IMR-90 (cell line): ENCODE data around the gene CLIC4. TPM values are rescaled to one million over a fixed set of nuclear protein-coding genes. Genes with fewer than 3 reads are reported as not detected.

ENCODE experiments used
- ATAC-seq: fragments of 200-7000 bp; cut with Tn5 transposase; 2 replicates; pipeline ENCODE4 v1.9.1; 2020; ENCODE audit warnings: low read depth, mild to moderate bottlenecking, moderate library complexity
- BruUV-seq: library from RNA; stranded (reverse); fragments of 400-500 nt; replicated peaks from 2 replicates; lab custom pipeline; 2021; lab: Mats Ljungman, UMichigan
- CTCF ChIA-PET: fragments of 300-600 bp; formaldehyde crosslinking; extraction: SDS; loops from one replicate; lab custom pipeline; 2021; ENCODE audit warnings: antibody characterized with exemption; lab: Yijun Ruan, JAX
- POLR2A ChIA-PET: fragments of 300-600 bp; sonication (Branson Sonifier 250); formaldehyde crosslinking; loops from one replicate; lab custom pipeline; 2022; ENCODE audit warnings: antibody characterized with exemption; ENCODE audit not compliant: unreplicated experiment; lab: Charles Lee
- DNase-seq: peaks from one replicate; pipeline ENCODE4 v3.0.0; 2013
- H2AFZ ChIP-seq: replicated peaks from 2 replicates; pipeline ENCODE3; 2013; ENCODE audit warnings: low read length, mild to moderate bottlenecking; ENCODE audit not compliant: poor library complexity
- H2AK5ac ChIP-seq: 2 replicates; pipeline ENCODE4 v1.6.1; 2013; ENCODE audit warnings: low read depth, low read length, inconsistent platforms
- H2AK9ac ChIP-seq: replicated peaks from 2 replicates; pipeline ENCODE3; 2013; ENCODE audit warnings: mild to moderate bottlenecking, low read depth, low read length, moderate library complexity; ENCODE audit not compliant: poor library complexity
- H2BK120ac ChIP-seq: 2 replicates; pipeline ENCODE4 v1.6.1; 2013; ENCODE audit warnings: low read depth, low read length, inconsistent platforms
- H2BK15ac ChIP-seq: 3 replicates; pipeline ENCODE4 v1.6.1; 2013; ENCODE audit warnings: low read depth, low read length, inconsistent platforms
- H2BK20ac ChIP-seq: 2 replicates; pipeline ENCODE4 v1.6.1; 2013; ENCODE audit warnings: low read depth, mild to moderate bottlenecking, inconsistent platforms, low read length, moderate library complexity
- H2BK5ac ChIP-seq: 2 replicates; pipeline ENCODE4 v1.6.1; 2013; ENCODE audit warnings: mild to moderate bottlenecking, low read depth, low read length, inconsistent platforms; ENCODE audit not compliant: poor library complexity, severe bottlenecking
- H3K14ac ChIP-seq: replicated peaks from 2 replicates; pipeline ENCODE4 v1.6.1; 2013; ENCODE audit warnings: low read depth, low read length, inconsistent platforms
- H3K18ac ChIP-seq: 2 replicates; pipeline ENCODE4 v1.6.1; 2013; ENCODE audit warnings: low read depth, low read length, control low read depth
- H3K23ac ChIP-seq: 2 replicates; pipeline ENCODE4 v1.6.1; 2013; ENCODE audit warnings: low read depth, low read length, inconsistent platforms
- H3K27ac ChIP-seq: 2 replicates; pipeline ENCODE4 v1.5.1; 2013; ENCODE audit warnings: mild to moderate bottlenecking, control low read depth, low read length; ENCODE audit not compliant: insufficient read depth
- H3K27me3 ChIP-seq: 2 replicates; pipeline ENCODE4 v1.6.1; 2013; ENCODE audit warnings: low read length; ENCODE audit not compliant: control insufficient read depth, insufficient read depth
- H3K36me3 ChIP-seq: 2 replicates; pipeline ENCODE4 v1.6.1; 2013; ENCODE audit warnings: low read length, mixed read lengths; ENCODE audit not compliant: control insufficient read depth, insufficient read depth
- H3K4ac ChIP-seq: 2 replicates; pipeline ENCODE4 v1.6.1; 2013; ENCODE audit warnings: low read depth, low read length, inconsistent platforms
- H3K4me1 ChIP-seq: 2 replicates; pipeline ENCODE4 v1.6.1; 2013; ENCODE audit warnings: low read length, mixed read lengths; ENCODE audit not compliant: control insufficient read depth, insufficient read depth
- H3K4me2 ChIP-seq: 2 replicates; pipeline ENCODE4 v1.6.1; 2013; ENCODE audit warnings: low read depth, mild to moderate bottlenecking, control low read depth, low read length, moderate library complexity
- H3K4me3 ChIP-seq: 2 replicates; pipeline ENCODE4 v1.5.1; 2013; ENCODE audit warnings: low read depth, mild to moderate bottlenecking, control low read depth, low read length, moderate library complexity; ENCODE audit not compliant: insufficient read depth
- H3K56ac ChIP-seq: 2 replicates; pipeline ENCODE4 v1.6.1; 2013; ENCODE audit warnings: low read length, inconsistent platforms; ENCODE audit not compliant: insufficient read depth; ENCODE audit errors: extremely low read depth
- H3K79me1 ChIP-seq, 2 experiments: 2 replicates each; pipeline ENCODE4 v1.6.1; 2013; ENCODE audit warnings: low read length in 2 of 2, inconsistent platforms in 1 of 2, low read depth in 1 of 2
- H3K9ac ChIP-seq: 2 replicates; pipeline ENCODE4 v1.6.1; 2013; ENCODE audit warnings: low read depth, low read length, control low read depth
- H3K9me1 ChIP-seq: 2 replicates; pipeline ENCODE4 v1.6.1; 2013; ENCODE audit warnings: low read length, inconsistent platforms; ENCODE audit not compliant: insufficient read depth
- H3K9me3 ChIP-seq: 2 replicates; pipeline ENCODE4 v1.6.1; 2013; ENCODE audit warnings: low read length; ENCODE audit not compliant: control insufficient read depth, insufficient read depth
- H4K20me1 ChIP-seq: 2 replicates; pipeline ENCODE4 v1.6.1; 2013; ENCODE audit warnings: low read length, inconsistent platforms; ENCODE audit not compliant: insufficient read depth
- H4K5ac ChIP-seq: 2 replicates; pipeline ENCODE4 v1.6.1; 2013; ENCODE audit warnings: mild to moderate bottlenecking, low read depth, low read length, control low read depth
- H4K8ac ChIP-seq, 2 experiments: 2 replicates each; pipeline ENCODE4 v1.6.1; 2013; ENCODE audit warnings: low read depth in 2 of 2, low read length in 2 of 2, control low read depth in 1 of 2, inconsistent platforms in 1 of 2
- H4K91ac ChIP-seq: 2 replicates; pipeline ENCODE4 v1.6.1; 2013; ENCODE audit warnings: low read depth, low read length, inconsistent platforms; ENCODE audit not compliant: insufficient read depth
- BHLHE40 ChIP-seq: fragments of 150-350 bp; IDR thresholded peaks from 2 replicates; pipeline ENCODE4 v1.6.1; 2016; ENCODE audit warnings: mild to moderate bottlenecking, low read depth, low read length
- MAFK ChIP-seq: IDR thresholded peaks from 2 replicates; pipeline ENCODE4 v1.6.1; 2012; ENCODE audit warnings: low read depth, low read length, improper control_type of control experiment
- NFE2L2 ChIP-seq: fragments of 150-350 bp; IDR thresholded peaks from 2 replicates; pipeline ENCODE4 v1.6.1; 2016; ENCODE audit warnings: low read depth, mild to moderate bottlenecking, low read length
- POLR2A ChIP-seq: IDR thresholded peaks from 2 replicates; pipeline ENCODE4 v1.6.1; 2012; ENCODE audit warnings: mild to moderate bottlenecking, low read depth, low read length
- RAD21 ChIP-seq: IDR thresholded peaks from 2 replicates; pipeline ENCODE4 v1.6.1; 2012; ENCODE audit warnings: low read length, improper control_type of control experiment
- RFX5 ChIP-seq: IDR thresholded peaks from 2 replicates; pipeline ENCODE4 v1.8.0; 2012; ENCODE audit warnings: low read depth, mild to moderate bottlenecking, low read length, moderate library complexity
- WGBS, 2 experiments: methylation state at CpG; one replicate each; pipeline versions ENCODE4 v1.1.5 to v1.1.7; 2013; ENCODE audit warnings: missing lambda C conversion rate in 2 of 2; ENCODE audit not compliant: insufficient read length in 1 of 2; ENCODE audit errors: extremely low coverage in 2 of 2; 5-methylcytosine and 5-hydroxymethylcytosine counted together
- dilution Hi-C: fragments of 300-500 bp; cut with HindIII; formaldehyde crosslinking; loops from one replicate; pipeline ENCODE4 v1.14.3; 2018; ENCODE audit warnings: low sequenced_read_pairs; ENCODE audit not compliant: unreplicated experiment
- in situ Hi-C: fragments of 300-500 bp; cut with MboI; formaldehyde crosslinking; loops from 3 replicates; pipeline ENCODE4 v1.14.3; 2019; ENCODE audit warnings: low sequenced_read_pairs, inconsistent platforms, mixed read lengths
- intact Hi-C: fragments of 100-400 bp; cut with micrococcal nuclease; formaldehyde crosslinking; loops from 2 replicates; pipeline ENCODE4 v1.10.0; 2022
- polyA plus RNA-seq, 3 experiments: library from polyadenylated mRNA; depleted of rRNA; stranded (reverse); fragments of >200 nt; gene quantifications; 2 replicates each; pipeline ENCODE4 v1.2.3, GENCODE V29; 2012; ENCODE audit warnings: low replicate concordance in 1 of 3
- total RNA-seq: library from RNA; depleted of rRNA; stranded (reverse); fragments of >200 nt; gene quantifications from 2 replicates; pipeline ENCODE4 v1.2.3, GENCODE V29; 2012
- TF ChIP-seq, protein P1 (sequence below): fragments of 150-350 bp; IDR thresholded peaks from 2 replicates; pipeline ENCODE4 v1.6.1; 2016; ENCODE audit warnings: low read depth, mild to moderate bottlenecking, low read length, moderate library complexity, borderline replicate concordance

The CLIC4 gene
- total and polyA plus RNA-seq, 2 of the 4 experiments (the other 2 are of a cell fraction), result 242 to 392 TPM

DNA sequence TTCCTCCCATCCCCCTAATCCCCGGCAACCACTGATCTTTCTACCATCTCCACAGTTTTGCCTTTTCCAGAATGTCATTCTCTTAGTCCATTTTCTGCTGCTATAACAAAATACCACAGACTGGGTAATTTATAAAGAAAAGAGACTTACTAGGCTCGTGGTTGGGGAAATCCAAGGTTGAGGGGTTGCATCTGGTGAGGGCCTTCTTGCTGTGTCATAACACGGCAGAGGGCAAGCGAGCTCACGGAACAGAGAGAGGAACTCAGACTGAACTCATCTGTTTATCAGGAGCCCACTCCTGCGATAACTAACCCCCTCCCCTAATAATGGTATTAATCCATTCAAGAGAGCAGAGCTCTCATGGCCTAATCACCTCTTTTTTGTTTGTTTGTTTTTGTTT is 132.8 kb downstream of the CLIC4 start:
- Histone ChIP-seq H4K20me1 (no peaks in the 10 kb centered on the region), H4K5ac (no peak overlapping the region), H3K79me1 (no peaks in the 10 kb centered on the region), H3K27me3 (peaks cover 24% of the 10 kb centered on the region), H2BK20ac (no peak overlapping the region), H3K4me2 (no peak overlapping the region), H2BK5ac (no peak overlapping the region), H3K27ac (no peak overlapping the region), H2AK5ac (no peak overlapping the region), H3K4me1 (peaks cover 2% of the 10 kb centered on the region; the same call in 1 of the 2 replicates), H3K9ac (no peak overlapping the region), H2BK15ac (no peak overlapping the region), H3K9me1 (no peaks in the 10 kb centered on the region), H3K9me3 (no peaks in the 10 kb centered on the region; the same call in 1 of the 2 replicates), H2AK9ac (no peak overlapping the region), H3K23ac (no peak overlapping the region), H3K56ac (no peak overlapping the region), H3K4me3 (no peak overlapping the region), H2AFZ (no peak overlapping the region), H3K36me3 (no peaks in the 10 kb centered on the region), H4K8ac (no peak overlapping the region), H3K14ac (no peak overlapping the region), H3K4ac (no peak overlapping the region), H2BK120ac (no peak overlapping the region), H4K91ac (no peak overlapping the region), H3K18ac (no peak overlapping the region)
- no TSS peak for BruUV-seq
- dilution Hi-C loops, result no loop called here
- intact Hi-C loops, result no loop called here
- POLR2A ChIA-PET, result no interaction called here
- WGBS, 2 experiments, result no CpG with 5 or more reads among the region's 6 CpGs
- TF ChIP-seq, protein P1, sequence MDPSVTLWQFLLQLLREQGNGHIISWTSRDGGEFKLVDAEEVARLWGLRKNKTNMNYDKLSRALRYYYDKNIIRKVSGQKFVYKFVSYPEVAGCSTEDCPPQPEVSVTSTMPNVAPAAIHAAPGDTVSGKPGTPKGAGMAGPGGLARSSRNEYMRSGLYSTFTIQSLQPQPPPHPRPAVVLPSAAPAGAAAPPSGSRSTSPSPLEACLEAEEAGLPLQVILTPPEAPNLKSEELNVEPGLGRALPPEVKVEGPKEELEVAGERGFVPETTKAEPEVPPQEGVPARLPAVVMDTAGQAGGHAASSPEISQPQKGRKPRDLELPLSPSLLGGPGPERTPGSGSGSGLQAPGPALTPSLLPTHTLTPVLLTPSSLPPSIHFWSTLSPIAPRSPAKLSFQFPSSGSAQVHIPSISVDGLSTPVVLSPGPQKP, result no peak
- no peak for TF ChIP-seq MAFK
- TF ChIP-seq POLR2A, result no peak
- no peak for TF ChIP-seq RFX5
- TF ChIP-seq RAD21, result no peak
- TF ChIP-seq NFE2L2, result no peak
- no peak for TF ChIP-seq BHLHE40
- DNase-seq, result no peak
- in situ Hi-C loops, result no loop called here
- CTCF ChIA-PET, result no interaction called here
- no peak for ATAC-seq
